ENCODE data around the gene INPP4B. TPM values are rescaled to one million over a fixed set of nuclear protein-coding genes. Genes with fewer than 3 reads are reported as not detected.

INPP4B gene
- total and polyA plus RNA-seq, 7 donors: 4.2 to 27.3 (median 17.2) TPM

DNA sequence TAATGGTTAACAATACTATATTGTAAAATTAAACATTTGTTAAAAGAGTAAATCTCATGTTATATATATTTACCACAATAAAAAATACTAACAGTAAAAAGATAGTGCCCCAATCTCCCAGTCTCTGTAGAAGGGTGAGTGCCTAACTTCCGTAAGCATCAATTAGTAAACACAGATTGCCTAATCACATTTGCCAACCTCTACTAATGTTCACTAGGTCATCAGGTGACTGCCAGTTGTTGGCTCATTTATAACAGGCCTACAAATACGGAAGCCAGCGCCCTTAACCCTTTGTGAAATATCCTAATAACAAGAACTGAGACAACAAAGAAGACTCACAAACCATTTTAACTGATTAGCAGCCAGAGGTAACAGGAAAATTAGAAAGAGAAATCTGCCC lies 345.1 kb downstream of the INPP4B start:
- no peaks in the 10 kb centered on the region for H3K36me3 ChIP-seq
- WGBS, 2 donors: 73 to 86% methylated on average over 3 of the region's 3 CpGs
- TF ChIP-seq POLR2A (IDR thresholded peaks at IDR 0.05): no peak
- no peak for TF ChIP-seq EP300 (IDR thresholded peaks at IDR 0.05)
- TF ChIP-seq CTCF (IDR thresholded peaks at IDR 0.05): no peak
- no peak overlapping the region for H3K4me3 ChIP-seq
- H3K27me3 ChIP-seq: no peaks in the 10 kb centered on the region
- H3K27ac ChIP-seq: no peak overlapping the region
- no peak for DNase-seq
- H3K9me3 ChIP-seq: no peaks in the 10 kb centered on the region
- intact Hi-C loops (cut with DNase I): no loop called here
- no peaks in the 10 kb centered on the region for H3K4me1 ChIP-seq

- intact Hi-C loops (cut with DNase I): no loop called here
- no peaks in the 10 kb centered on the region for H3K4me1 ChIP-seq
Observed at GRCh38 chr4:142497606-142498005, 348.5 kb downstream of the INPP4B start.

GRCh38 chr4:142493255-142494110 lies 352.6 kb downstream of the INPP4B start:
- no peak overlapping the region for H3K27ac ChIP-seq
- no peaks in the 10 kb centered on the region for H3K36me3 ChIP-seq
- 45 to 71% methylated on average over 1 of the region's 1 CpG for WGBS, 2 donors
- H3K27me3 ChIP-seq: no peaks in the 10 kb centered on the region
- DNase-seq: no peak
- TF ChIP-seq EP300 (IDR thresholded peaks at IDR 0.05) (no peak), POLR2A (IDR thresholded peaks at IDR 0.05) (no peak), CTCF (IDR thresholded peaks at IDR 0.05) (no peak), POLR2AphosphoS5 (IDR thresholded peaks at IDR 0.05) (no peak)
- H3K4me3 ChIP-seq: no peak overlapping the region
- intact Hi-C loops (cut with DNase I): no loop called here
- no peaks in the 10 kb centered on the region for H3K9me3 ChIP-seq
- H3K4me1 ChIP-seq: no peaks in the 10 kb centered on the region

More at GRCh38 chr4:142497606-142498005, 348.5 kb downstream of the INPP4B start:
- H3K9me3 ChIP-seq: no peaks in the 10 kb centered on the region
- no peaks in the 10 kb centered on the region for H3K27me3 ChIP-seq
- H3K36me3 ChIP-seq: no peaks in the 10 kb centered on the region
- H3K4me3 ChIP-seq: no peak overlapping the region
- DNase-seq: no peak
- TF ChIP-seq CTCF (IDR thresholded peaks at IDR 0.05): no peak
- no peak overlapping the region for H3K27ac ChIP-seq

DNA sequence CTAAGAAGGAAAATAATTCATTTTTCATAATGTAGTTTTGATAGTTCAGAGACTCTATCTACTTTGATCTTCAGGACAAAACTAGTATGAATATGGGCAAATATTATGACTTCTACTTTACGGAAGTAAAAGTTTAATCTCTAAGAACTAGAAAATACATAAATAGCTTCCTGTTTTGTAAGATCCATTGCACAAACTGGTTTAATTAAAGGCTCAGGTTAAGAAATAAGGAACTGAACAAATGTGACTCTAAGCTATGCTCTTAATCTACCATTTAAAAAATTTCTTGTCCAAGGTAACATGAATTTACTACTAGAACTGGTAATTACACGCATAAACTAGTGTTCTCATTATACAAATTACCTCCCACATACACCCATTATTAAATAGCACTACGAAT lies 360.6 kb downstream of the INPP4B start:
- intact Hi-C loops (cut with DNase I): no loop called here
- no peaks in the 10 kb centered on the region for H3K9me3 ChIP-seq
- no peak overlapping the region for H3K4me3 ChIP-seq
- DNase-seq: no peak
- no peaks in the 10 kb centered on the region for H3K27me3 ChIP-seq
- no peaks in the 10 kb centered on the region for H3K4me1 ChIP-seq
- TF ChIP-seq POLR2AphosphoS5 (IDR thresholded peaks at IDR 0.05): no peak
- TF ChIP-seq POLR2A (IDR thresholded peaks at IDR 0.05): no peak
- no peak for TF ChIP-seq CTCF (IDR thresholded peaks at IDR 0.05)
- no peak for TF ChIP-seq EP300 (IDR thresholded peaks at IDR 0.05)
- 77 to 78% methylated on average over 3 of the region's 3 CpGs for WGBS, 2 donors
- no peaks in the 10 kb centered on the region for H3K36me3 ChIP-seq
- no peak overlapping the region for H3K27ac ChIP-seq

DNA sequence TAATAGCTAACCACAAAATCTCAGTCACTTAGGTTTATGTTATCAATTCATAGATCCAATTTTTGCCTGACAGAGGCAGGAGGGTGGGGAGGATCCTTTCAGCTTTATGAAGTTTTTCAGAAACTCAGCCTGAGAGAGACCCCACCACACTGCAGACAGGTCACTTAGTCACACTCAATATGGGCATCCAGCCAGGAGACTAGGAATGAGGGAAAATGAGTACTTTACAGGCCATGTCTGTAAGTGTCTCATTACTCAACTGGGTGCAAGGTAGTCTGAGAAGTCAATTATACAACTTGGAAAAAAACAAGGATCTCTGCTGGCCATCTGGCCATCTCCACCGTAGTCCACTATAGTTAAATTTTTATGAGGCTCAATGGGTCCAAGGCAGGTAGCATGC lies 365.9 kb downstream of the INPP4B start:
- intact Hi-C loops (cut with DNase I): no loop called here
- Histone ChIP-seq H3K4me3 (no peak overlapping the region), H3K36me3 (no peaks in the 10 kb centered on the region), H3K9me3 (no peaks in the 10 kb centered on the region), H3K4me1 (no peaks in the 10 kb centered on the region), H3K27me3 (no peaks in the 10 kb centered on the region), H3K27ac (no peak overlapping the region)
- no peak for DNase-seq
- 51 to 74% methylated on average over 1 of the region's 1 CpG for WGBS, 2 donors
- TF ChIP-seq POLR2AphosphoS5 (IDR thresholded peaks at IDR 0.05) (no peak), CTCF (IDR thresholded peaks at IDR 0.05) (no peak), POLR2A (IDR thresholded peaks at IDR 0.05) (no peak), EP300 (IDR thresholded peaks at IDR 0.05) (no peak)
